Measurements from ENCODE around the gene BICD2. TPM values are rescaled to one million over a fixed set of nuclear protein-coding genes. Genes with fewer than 3 reads are reported as not detected.

BICD2 gene
- total RNA-seq, 4 donors from 2014 or later: 135 to 201 (median 153) TPM

- 92% methylated on average over 3 of the region's 3 CpGs for WGBS
- Histone ChIP-seq H3K27ac (no peak overlapping the region), H3K36me3 (peaks cover 11% of the 10 kb centered on the region), H3K4me3 (no peak overlapping the region), H3K9me3 (no peaks in the 10 kb centered on the region), H3K4me1 (peaks cover 84% of the 10 kb centered on the region), H3K27me3 (no peaks in the 10 kb centered on the region)
- peak in 1 of 2 donors; percentile 28 for DNase-seq (ENCODE audit: low spot score in 2 of 2)
- TF ChIP-seq EP300 (IDR thresholded peaks at IDR 0.05) (no peak), CTCF (IDR thresholded peaks at IDR 0.05) (no peak), POLR2A (IDR thresholded peaks at IDR 0.05) (no peak), POLR2AphosphoS5 (IDR thresholded peaks at IDR 0.05) (no peak)
These were observed 101.5 kb downstream of the BICD2 start for GRCh38 chr9:92663126-92663525.

GRCh38 chr9:92661743-92662142 lies 102.9 kb downstream of the BICD2 start:
- Histone ChIP-seq H3K27me3 (no peaks in the 10 kb centered on the region), H3K4me1 (peaks cover 84% of the 10 kb centered on the region), H3K9me3 (no peaks in the 10 kb centered on the region), H3K27ac (no peak overlapping the region), H3K4me3 (no peak overlapping the region), H3K36me3 (peaks cover 18% of the 10 kb centered on the region)
- no peak for TF ChIP-seq POLR2AphosphoS5 (IDR thresholded peaks at IDR 0.05)
- no peak for TF ChIP-seq EP300 (IDR thresholded peaks at IDR 0.05)
- TF ChIP-seq CTCF (IDR thresholded peaks at IDR 0.05): no peak
- TF ChIP-seq POLR2A (IDR thresholded peaks at IDR 0.05): no peak
- DNase-seq (ENCODE audit: low spot score in 2 of 2): peak in 1 of 2 donors; percentile 36
- WGBS: 86% methylated on average over 4 of the region's 4 CpGs

Other genes starting within 250 kb of the BICD2 start
- gene ECM2, start 228.8 kb downstream of the BICD2 start, total RNA-seq: 1 to 10 TPM; 3.1 to 6.1 (median 4.3) TPM
- 10 to 100 TPM; 45.0 to 53.6 (median 50.0) TPM for gene IPPK, start 94.7 kb downstream of the BICD2 start, total RNA-seq
- 10 to 100 TPM in 1 of 4 donors, 1 to 10 TPM in 3; 5.3 to 10.3 (median 6.1) TPM for gene ZNF484, start 113.2 kb upstream of the BICD2 start, total RNA-seq
- 1 to 10 TPM; 4.6 to 9.2 (median 6.6) TPM for gene FGD3, start 182.7 kb upstream of the BICD2 start, total RNA-seq

Measured in suprapubic skin (tissue), 4 donors.